Right atrium auricular region (tissue), 2 donors: Measurements from ENCODE around the gene KRT4. TPM values are rescaled to one million over a fixed set of nuclear protein-coding genes. Genes with fewer than 3 reads are reported as not detected.

ENCODE experiments used
- DNase-seq: peaks from one replicate; pipeline ENCODE4 v3.0.0-alpha.2; 2019; ENCODE audit warnings: low spot score
- H3K27ac ChIP-seq, 2 donors: fragments of 200-600 bp; sonication (generic); 1 replicate in 1 of 2; 2 replicates in 1 of 2; pipeline ENCODE4 v1.5.1; 2016 to 2019
- H3K27me3 ChIP-seq, 2 donors: fragments of 200-600 bp; sonication (generic); one replicate each; pipeline versions ENCODE4 v1.5.1 to v1.6.0; 2017 to 2019
- H3K36me3 ChIP-seq: fragments of 200-600 bp; sonication (generic); one replicate; pipeline ENCODE4 v1.5.1; 2016
- H3K4me1 ChIP-seq, 2 donors: fragments of 200-600 bp; sonication (generic); one replicate each; pipeline versions ENCODE4 v1.5.1 to v1.6.0; 2017 to 2019
- H3K4me3 ChIP-seq, 2 donors: fragments of 200-600 bp; sonication (generic); 1 replicate in 1 of 2; 2 replicates in 1 of 2; pipeline ENCODE4 v1.5.1; 2017 to 2019; ENCODE audit warnings: mild to moderate bottlenecking in 1 of 2, moderate library complexity in 1 of 2
- H3K9me3 ChIP-seq, 2 donors: fragments of 200-600 bp; sonication (generic); one replicate each; pipeline ENCODE4 v1.5.1; 2019
- total RNA-seq, 2 donors: library from RNA; depleted of rRNA; stranded (reverse); fragments of >200 nt; gene quantifications; one replicate each; pipeline ENCODE4 v1.1.0, GENCODE V29; 2016
- TF ChIP-seq, protein P1 (sequence below), 2 donors: fragments of 200-600 bp; sonication (generic); IDR thresholded peaks; one replicate each; pipeline ENCODE4 v1.5.1; 2019; ENCODE audit warnings: antibody characterized with exemption in 2 of 2

The KRT4 gene
- total RNA-seq, 2 donors from 2014 or later = not detected

DNA sequence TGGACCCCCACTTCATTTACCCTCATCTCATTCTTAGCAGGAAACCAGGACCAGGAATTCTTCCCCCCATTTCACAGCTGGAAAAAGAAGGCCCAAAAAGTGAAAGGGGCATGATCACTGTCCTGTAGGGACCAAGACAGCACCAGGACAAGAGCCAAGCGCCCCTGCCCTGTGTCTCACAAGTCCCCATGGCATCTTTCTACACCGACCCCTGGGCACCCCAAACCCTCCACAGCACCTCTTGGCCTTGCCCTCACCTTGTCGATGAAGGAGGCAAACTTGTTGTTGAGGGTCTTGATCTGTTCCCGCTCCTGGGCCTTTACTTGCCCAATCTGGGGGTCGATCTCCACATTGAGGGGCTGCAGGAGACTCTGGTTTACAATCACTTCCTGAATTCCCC, 37.5 kb downstream of the KRT4 start:
- no peak for DNase-seq
- Histone ChIP-seq H3K27ac (no peak overlapping the region), H3K4me3 (no peak overlapping the region), H3K4me1 (no peaks in the 10 kb centered on the region), H3K36me3 (no peaks in the 10 kb centered on the region), H3K9me3 (no peaks in the 10 kb centered on the region), H3K27me3 (no peaks in the 10 kb centered on the region)
- TF ChIP-seq, protein P1, sequence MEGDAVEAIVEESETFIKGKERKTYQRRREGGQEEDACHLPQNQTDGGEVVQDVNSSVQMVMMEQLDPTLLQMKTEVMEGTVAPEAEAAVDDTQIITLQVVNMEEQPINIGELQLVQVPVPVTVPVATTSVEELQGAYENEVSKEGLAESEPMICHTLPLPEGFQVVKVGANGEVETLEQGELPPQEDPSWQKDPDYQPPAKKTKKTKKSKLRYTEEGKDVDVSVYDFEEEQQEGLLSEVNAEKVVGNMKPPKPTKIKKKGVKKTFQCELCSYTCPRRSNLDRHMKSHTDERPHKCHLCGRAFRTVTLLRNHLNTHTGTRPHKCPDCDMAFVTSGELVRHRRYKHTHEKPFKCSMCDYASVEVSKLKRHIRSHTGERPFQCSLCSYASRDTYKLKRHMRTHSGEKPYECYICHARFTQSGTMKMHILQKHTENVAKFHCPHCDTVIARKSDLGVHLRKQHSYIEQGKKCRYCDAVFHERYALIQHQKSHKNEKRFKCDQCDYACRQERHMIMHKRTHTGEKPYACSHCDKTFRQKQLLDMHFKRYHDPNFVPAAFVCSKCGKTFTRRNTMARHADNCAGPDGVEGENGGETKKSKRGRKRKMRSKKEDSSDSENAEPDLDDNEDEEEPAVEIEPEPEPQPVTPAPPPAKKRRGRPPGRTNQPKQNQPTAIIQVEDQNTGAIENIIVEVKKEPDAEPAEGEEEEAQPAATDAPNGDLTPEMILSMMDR (IDR thresholded peaks at IDR 0.05) = no peak

DNA sequence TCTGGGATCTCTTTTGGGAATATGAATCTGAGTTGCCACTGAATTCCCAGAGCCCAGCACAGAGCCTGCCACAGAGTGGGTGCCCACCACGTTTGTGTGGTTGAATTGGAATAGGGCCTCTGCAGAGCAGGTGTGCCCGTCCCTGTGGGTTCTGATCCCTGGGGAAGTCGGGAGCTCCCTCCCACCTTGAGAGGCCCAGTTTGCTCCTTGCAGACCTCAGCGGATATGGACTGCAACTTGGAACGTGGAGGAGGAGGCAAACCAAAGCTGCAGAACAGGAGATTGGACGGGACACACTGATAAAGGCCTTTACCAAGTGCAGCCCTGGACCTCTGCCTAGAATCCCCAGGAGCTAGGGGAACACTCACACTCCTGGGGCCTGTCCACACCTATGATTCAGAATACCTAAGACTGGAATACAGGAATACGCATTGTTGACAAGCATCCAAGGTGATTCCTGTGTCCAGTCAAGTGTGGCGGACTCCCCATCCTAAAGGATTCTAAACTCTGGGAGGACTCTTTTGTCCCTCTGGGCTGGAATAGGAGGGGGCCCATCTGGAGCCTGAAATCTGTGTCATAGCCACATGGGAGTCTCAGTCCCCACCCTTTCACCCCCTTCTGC, 39.2 kb downstream of the KRT4 start:
- Histone ChIP-seq H3K4me3 (no peak overlapping the region), H3K4me1 (no peaks in the 10 kb centered on the region), H3K9me3 (no peaks in the 10 kb centered on the region), H3K36me3 (no peaks in the 10 kb centered on the region), H3K27me3 (no peaks in the 10 kb centered on the region), H3K27ac (no peak overlapping the region)
- TF ChIP-seq, protein P1 (IDR thresholded peaks at IDR 0.05) = no peak
- DNase-seq = no peak

DNA sequence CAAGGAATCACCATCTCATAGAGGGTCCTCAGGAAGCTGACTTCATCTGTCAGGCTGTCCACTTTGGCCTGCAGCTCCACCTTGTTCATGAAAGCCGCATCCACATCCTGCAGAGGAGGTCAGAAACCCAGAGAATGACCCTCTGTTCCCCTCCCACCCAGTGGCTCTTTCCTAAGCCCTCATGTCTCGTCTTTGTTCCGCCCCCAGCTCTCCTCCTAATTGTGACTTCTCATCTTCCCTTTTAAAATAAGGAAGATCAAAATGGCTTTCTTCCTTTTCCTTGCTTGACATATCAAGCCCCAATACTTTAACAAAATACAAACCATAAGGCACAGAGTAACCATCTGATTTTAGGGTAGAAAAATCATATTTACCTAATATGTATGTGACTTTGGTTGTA, 41.1 kb downstream of the KRT4 start:
- Histone ChIP-seq H3K9me3 (no peaks in the 10 kb centered on the region), H3K27ac (no peak overlapping the region), H3K27me3 (no peaks in the 10 kb centered on the region), H3K4me3 (no peak overlapping the region), H3K4me1 (no peaks in the 10 kb centered on the region), H3K36me3 (no peaks in the 10 kb centered on the region)
- TF ChIP-seq, protein P1 (IDR thresholded peaks at IDR 0.05) = no peak
- no peak for DNase-seq

DNA sequence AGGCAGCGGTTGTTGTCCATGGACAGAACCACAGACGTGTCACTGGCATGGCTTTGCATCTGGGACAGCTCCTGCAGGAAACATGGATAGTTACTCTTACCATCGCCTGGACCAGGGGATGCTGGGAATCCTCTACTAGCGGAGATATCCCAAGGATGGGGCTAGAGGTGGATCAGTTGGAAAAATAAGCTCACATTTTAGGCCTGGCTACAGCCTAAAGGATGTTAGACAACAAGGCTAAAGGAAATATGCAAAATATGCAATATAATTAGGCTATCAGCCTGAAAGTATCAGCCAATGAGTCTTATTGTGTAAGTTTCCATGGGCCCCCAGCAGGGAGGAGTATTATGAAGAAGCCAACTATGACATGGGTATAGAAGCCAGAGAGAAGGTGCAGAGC, 41.7 kb downstream of the KRT4 start:
- H3K27me3 ChIP-seq = no peaks in the 10 kb centered on the region
- H3K4me1 ChIP-seq = no peaks in the 10 kb centered on the region
- DNase-seq = no peak
- no peaks in the 10 kb centered on the region for H3K9me3 ChIP-seq
- TF ChIP-seq, protein P1 (IDR thresholded peaks at IDR 0.05) = no peak
- no peaks in the 10 kb centered on the region for H3K36me3 ChIP-seq
- H3K4me3 ChIP-seq = no peak overlapping the region
- no peak overlapping the region for H3K27ac ChIP-seq

DNA sequence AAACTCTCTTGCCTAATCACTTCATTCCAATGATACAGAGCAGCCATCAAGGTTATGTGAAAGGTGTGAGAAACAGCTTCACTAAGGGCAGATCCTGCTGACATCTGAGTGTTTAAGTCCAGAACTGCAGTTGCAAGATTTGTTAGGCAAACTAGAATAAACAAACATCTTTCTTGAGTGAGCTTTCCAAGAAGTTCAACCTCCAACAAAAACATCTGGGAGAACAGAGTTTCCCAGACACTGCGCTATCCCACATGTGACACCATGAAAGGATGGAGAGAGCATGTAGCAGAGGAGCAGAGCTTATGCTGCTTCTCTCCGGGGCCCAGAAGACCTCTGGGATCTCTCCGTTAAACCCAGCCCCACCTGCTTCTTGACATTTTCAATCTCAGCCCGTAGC, 42.4 kb downstream of the KRT4 start:
- TF ChIP-seq, protein P1 (IDR thresholded peaks at IDR 0.05) = no peak
- Histone ChIP-seq H3K36me3 (no peaks in the 10 kb centered on the region), H3K9me3 (no peaks in the 10 kb centered on the region), H3K27me3 (no peaks in the 10 kb centered on the region), H3K27ac (no peak overlapping the region), H3K4me1 (no peaks in the 10 kb centered on the region), H3K4me3 (no peak overlapping the region)
- DNase-seq = no peak

DNA sequence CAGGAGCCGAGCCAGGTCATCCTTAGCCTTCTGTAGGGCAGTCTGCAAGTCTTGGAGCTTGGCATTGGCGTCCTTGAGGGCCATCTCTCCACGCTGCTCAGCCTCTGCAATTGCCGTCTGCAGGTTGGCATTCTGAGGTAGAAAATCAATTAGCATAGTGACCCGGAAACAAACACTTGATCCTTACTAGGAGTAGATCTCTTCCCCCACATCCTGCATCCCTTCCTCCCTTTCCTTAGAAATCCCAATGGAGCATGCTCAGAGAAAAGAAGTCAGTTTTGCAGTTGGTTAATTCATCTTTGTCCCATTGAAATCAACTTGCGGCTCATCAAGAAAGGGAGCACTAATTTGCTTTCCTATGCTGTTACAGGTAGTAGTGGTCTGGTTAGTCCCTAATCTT, 42.8 kb downstream of the KRT4 start:
- no peaks in the 10 kb centered on the region for H3K9me3 ChIP-seq
- H3K4me3 ChIP-seq = no peak overlapping the region
- no peaks in the 10 kb centered on the region for H3K36me3 ChIP-seq
- no peak overlapping the region for H3K27ac ChIP-seq
- no peak for DNase-seq
- no peaks in the 10 kb centered on the region for H3K4me1 ChIP-seq
- H3K27me3 ChIP-seq = no peaks in the 10 kb centered on the region
- TF ChIP-seq, protein P1 (IDR thresholded peaks at IDR 0.05) = no peak
